ENCODE results near the gene DGLUCY.

DNA sequence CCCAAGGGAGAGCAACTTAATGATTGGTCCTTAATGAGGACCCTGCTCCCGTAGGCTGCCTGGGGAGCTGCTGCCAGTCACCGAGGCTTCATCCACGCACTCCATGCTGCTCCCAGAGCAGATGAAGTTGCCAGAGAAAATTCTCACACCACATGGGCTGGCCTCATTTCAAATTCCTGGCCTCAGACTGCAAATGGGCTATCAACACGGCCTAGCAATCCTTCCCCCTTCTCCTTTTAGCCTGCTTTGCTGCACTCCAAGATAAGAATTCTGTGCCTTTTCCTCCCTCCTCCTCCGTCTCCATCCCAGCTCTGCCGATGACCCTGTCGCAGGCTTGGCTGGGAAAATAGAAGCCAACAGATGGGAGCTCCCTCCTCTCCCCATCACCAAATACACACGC, 10.8 kb upstream of the DGLUCY start:
- TF ChIP-seq POLR2A (IDR thresholded peaks at IDR 0.05): no peak
- TF ChIP-seq, protein P1, sequence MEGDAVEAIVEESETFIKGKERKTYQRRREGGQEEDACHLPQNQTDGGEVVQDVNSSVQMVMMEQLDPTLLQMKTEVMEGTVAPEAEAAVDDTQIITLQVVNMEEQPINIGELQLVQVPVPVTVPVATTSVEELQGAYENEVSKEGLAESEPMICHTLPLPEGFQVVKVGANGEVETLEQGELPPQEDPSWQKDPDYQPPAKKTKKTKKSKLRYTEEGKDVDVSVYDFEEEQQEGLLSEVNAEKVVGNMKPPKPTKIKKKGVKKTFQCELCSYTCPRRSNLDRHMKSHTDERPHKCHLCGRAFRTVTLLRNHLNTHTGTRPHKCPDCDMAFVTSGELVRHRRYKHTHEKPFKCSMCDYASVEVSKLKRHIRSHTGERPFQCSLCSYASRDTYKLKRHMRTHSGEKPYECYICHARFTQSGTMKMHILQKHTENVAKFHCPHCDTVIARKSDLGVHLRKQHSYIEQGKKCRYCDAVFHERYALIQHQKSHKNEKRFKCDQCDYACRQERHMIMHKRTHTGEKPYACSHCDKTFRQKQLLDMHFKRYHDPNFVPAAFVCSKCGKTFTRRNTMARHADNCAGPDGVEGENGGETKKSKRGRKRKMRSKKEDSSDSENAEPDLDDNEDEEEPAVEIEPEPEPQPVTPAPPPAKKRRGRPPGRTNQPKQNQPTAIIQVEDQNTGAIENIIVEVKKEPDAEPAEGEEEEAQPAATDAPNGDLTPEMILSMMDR (IDR thresholded peaks at IDR 0.05): no peak
